Smooth muscle cell (in vitro differentiated cells): ENCODE results near the gene HSD11B1L. TPM values are rescaled to one million over a fixed set of nuclear protein-coding genes. Genes with fewer than 3 reads are reported as not detected.

Source experiments
- DNase-seq: peaks from one replicate; lab custom pipeline; 2025; ENCODE audit not compliant: unreplicated experiment; lab: John Stamatoyannopoulos, UW
- H2AFZ ChIP-seq: fragments of 200-600 bp; sonication (generic); 2 replicates; pipeline ENCODE4 v1.6.0; 2016; ENCODE audit warnings: antibody characterized with exemption, low read depth, mild to moderate bottlenecking
- H3F3A ChIP-seq: fragments of 200-600 bp; sonication (generic); 2 replicates; pipeline ENCODE4 v1.6.0; 2017; ENCODE audit warnings: antibody characterized with exemption, low read depth
- H3K27ac ChIP-seq: fragments of 200-600 bp; sonication (generic); 2 replicates; pipeline ENCODE4 v1.5.1; 2016; ENCODE audit warnings: low read depth, mild to moderate bottlenecking
- H3K27me3 ChIP-seq: fragments of 200-600 bp; sonication (generic); 2 replicates; pipeline ENCODE4 v1.6.1; 2016; ENCODE audit warnings: low read depth, mild to moderate bottlenecking
- H3K36me3 ChIP-seq: fragments of 200-600 bp; sonication (generic); 2 replicates; pipeline ENCODE4 v1.5.1; 2016; ENCODE audit warnings: low read depth
- H3K4me1 ChIP-seq: fragments of 200-600 bp; sonication (generic); 2 replicates; pipeline ENCODE4 v1.5.1; 2016; ENCODE audit warnings: low read depth
- H3K4me2 ChIP-seq: fragments of 200-600 bp; sonication (generic); 2 replicates; pipeline ENCODE4 v1.6.0; 2016; ENCODE audit warnings: mild to moderate bottlenecking
- H3K4me3 ChIP-seq: fragments of 200-600 bp; sonication (generic); 2 replicates; pipeline ENCODE4 v1.5.1; 2016; ENCODE audit warnings: mild to moderate bottlenecking
- H3K79me2 ChIP-seq: fragments of 200-600 bp; sonication (generic); 2 replicates; pipeline ENCODE4 v1.6.0; 2016; ENCODE audit warnings: low read depth, mild to moderate bottlenecking
- H3K9ac ChIP-seq: fragments of 200-600 bp; sonication (generic); 2 replicates; pipeline ENCODE4 v1.6.0; 2016; ENCODE audit warnings: low read depth
- H3K9me3 ChIP-seq: fragments of 200-600 bp; sonication (generic); replicated peaks from 2 replicates; pipeline ENCODE4 v1.5.1; 2016; ENCODE audit warnings: low read depth
- H4K20me1 ChIP-seq: fragments of 200-600 bp; sonication (generic); 2 replicates; pipeline ENCODE4 v1.6.0; 2016; ENCODE audit warnings: low read depth
- CTCF ChIP-seq: fragments of 200-600 bp; sonication (generic); IDR thresholded peaks from 2 replicates; pipeline ENCODE4 v1.5.1; 2017; ENCODE audit warnings: borderline replicate concordance, mild to moderate bottlenecking, antibody characterized with exemption; ENCODE audit not compliant: insufficient read depth, poor library complexity, severe bottlenecking
- WGBS: methylation state at CpG from one replicate; pipeline ENCODE4 v1.1.7; 2016; ENCODE audit warnings: low lambda C conversion rate; 5-methylcytosine and 5-hydroxymethylcytosine counted together
- polyA plus RNA-seq: library from polyadenylated mRNA; unstranded; fragments of >200 nt; fragmentation: Nextera tagmentation; extraction: Ambion mirVana; gene quantifications from 2 replicates; pipeline ENCODE4 v1.2.1, GENCODE V29; 2016
- total RNA-seq: library from RNA; depleted of rRNA; stranded (reverse); fragments of >200 nt; gene quantifications from 2 replicates; pipeline ENCODE4 v1.2.3, GENCODE V29; 2014

HSD11B1L gene
- total and polyA plus RNA-seq, 2 experiments from 2014 or later, result 28.0 to 28.4 TPM

- no peak for TF ChIP-seq CTCF
- H3K79me2 ChIP-seq, result no peaks in the 10 kb centered on the region
- H3K27ac ChIP-seq, result no peak overlapping the region
- no peak overlapping the region for H3K4me2 ChIP-seq
- no peaks in the 10 kb centered on the region for H3K9me3 ChIP-seq
- H3K4me3 ChIP-seq, result no peak overlapping the region
- no peaks in the 10 kb centered on the region for H3K36me3 ChIP-seq
- no peak overlapping the region for H3K9ac ChIP-seq
- WGBS, result 99% methylated on average over 35 of the region's 37 CpGs
- H3F3A ChIP-seq, result no peaks in the 10 kb centered on the region
- DNase-seq, result no peak
- H4K20me1 ChIP-seq, result peaks cover 48% of the 10 kb centered on the region
- H3K27me3 ChIP-seq, result no peaks in the 10 kb centered on the region
- no peak overlapping the region for H2AFZ ChIP-seq
- H3K4me1 ChIP-seq, result no peaks in the 10 kb centered on the region
Observed at GRCh38 chr19:5707576-5708575, 27.0 kb downstream of the HSD11B1L start.

DNA sequence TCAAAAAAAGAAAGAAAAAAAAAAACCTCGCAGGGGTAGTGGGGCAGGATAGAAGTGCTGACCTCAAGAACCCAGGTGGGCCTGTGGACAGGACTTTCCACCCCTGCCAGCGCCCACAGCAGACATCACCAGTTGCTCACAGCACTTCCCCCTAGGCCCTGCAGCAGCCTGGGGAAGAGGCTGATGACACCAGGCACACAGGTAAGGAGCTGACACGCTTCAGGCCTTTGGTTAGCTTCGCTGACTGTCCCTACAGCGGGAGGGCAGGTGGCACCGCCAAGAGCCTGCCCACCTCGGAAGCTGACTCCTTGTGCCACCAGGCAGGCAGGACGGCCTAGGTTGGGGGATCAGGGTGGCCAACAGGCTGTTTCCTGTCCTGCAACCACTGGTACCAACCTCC is 30.2 kb downstream of the HSD11B1L start:
- no peaks in the 10 kb centered on the region for H3K4me1 ChIP-seq
- H3K27ac ChIP-seq, result no peak overlapping the region
- DNase-seq, result no peak
- no peak for TF ChIP-seq CTCF
- no peaks in the 10 kb centered on the region for H3K36me3 ChIP-seq
- no peak overlapping the region for H2AFZ ChIP-seq
- no peak overlapping the region for H3K9ac ChIP-seq
- H3K79me2 ChIP-seq, result peaks cover 20% of the 10 kb centered on the region
- H3K4me3 ChIP-seq, result no peak overlapping the region
- peaks cover 61% of the 10 kb centered on the region for H4K20me1 ChIP-seq
- no peaks in the 10 kb centered on the region for H3K9me3 ChIP-seq
- H3K27me3 ChIP-seq, result no peaks in the 10 kb centered on the region
- no peaks in the 10 kb centered on the region for H3F3A ChIP-seq
- 100% methylated on average over 8 of the region's 8 CpGs for WGBS
- no peak overlapping the region for H3K4me2 ChIP-seq

- TF ChIP-seq CTCF, result no peak
- no peak for DNase-seq
- H3K79me2 ChIP-seq, result peaks cover 27% of the 10 kb centered on the region
- H3K27me3 ChIP-seq, result no peaks in the 10 kb centered on the region
- no peak overlapping the region for H3K4me2 ChIP-seq
- H3K4me3 ChIP-seq, result no peak overlapping the region
- no peaks in the 10 kb centered on the region for H3F3A ChIP-seq
- H3K27ac ChIP-seq, result no peak overlapping the region
- H3K9ac ChIP-seq, result no peak overlapping the region
- no peaks in the 10 kb centered on the region for H3K36me3 ChIP-seq
- no peak overlapping the region for H2AFZ ChIP-seq
- no peaks in the 10 kb centered on the region for H3K4me1 ChIP-seq
- H4K20me1 ChIP-seq, result peaks cover 64% of the 10 kb centered on the region
- H3K9me3 ChIP-seq, result no peaks in the 10 kb centered on the region
- 96% methylated on average over 25 of the region's 25 CpGs for WGBS
Observed at GRCh38 chr19:5711713-5712161, 30.9 kb downstream of the HSD11B1L start.
